Nephron (organoid): Measurements from ENCODE around the gene ADORA1.

Experiments used
- H3K27ac Mint-ChIP-seq, 3 experiments: 2 replicates each; pipeline ENCODE4 v1.8.0; 2020; ENCODE audit warnings: mixed read lengths in 3 of 3, mild to moderate bottlenecking in 2 of 3, moderate library complexity in 1 of 3
- H3K27me3 Mint-ChIP-seq: 2 replicates; pipeline ENCODE4 v1.8.0; 2021; ENCODE audit warnings: low read depth, mild to moderate bottlenecking, moderate library complexity, mixed read lengths
- H3K36me3 Mint-ChIP-seq: 2 replicates; pipeline ENCODE4 v1.8.0; 2020; ENCODE audit warnings: low read depth, mixed read lengths
- H3K4me1 Mint-ChIP-seq: 2 replicates; pipeline ENCODE4 v1.8.0; 2020; ENCODE audit warnings: mixed read lengths
- H3K4me3 Mint-ChIP-seq, 3 experiments: 2 replicates each; pipeline ENCODE4 v1.8.0; 2020; ENCODE audit warnings: mild to moderate bottlenecking in 3 of 3, mixed read lengths in 3 of 3, moderate library complexity in 2 of 3
- H3K9me3 Mint-ChIP-seq: 2 replicates; pipeline ENCODE4 v1.8.0; 2020; ENCODE audit warnings: mixed read lengths
- CTCF ChIP-seq, 3 experiments: fragments of 200-600 bp; sonication (generic); IDR thresholded peaks; one replicate each; pipeline ENCODE4 v1.5.0; 2021; ENCODE audit warnings: antibody characterized with exemption in 3 of 3; ENCODE audit not compliant: unreplicated experiment in 3 of 3

ADORA1 gene

GRCh38 chr1:203138066-203138465, 10.5 kb downstream of the ADORA1 start:
- Mint-ChIP-seq H3K9me3 (no peaks in the 10 kb centered on the region), H3K4me3 (no peak overlapping the region), H3K27ac (no peak overlapping the region), H3K27me3 (peaks cover 4% of the 10 kb centered on the region), H3K4me1 (peaks cover 18% of the 10 kb centered on the region), H3K36me3 (no peaks in the 10 kb centered on the region)
- TF ChIP-seq CTCF (IDR thresholded peaks at IDR 0.05; ENCODE audit: unreplicated experiment in 3 of 3), result no peak

- Mint-ChIP-seq H3K27me3 (peaks cover 3% of the 10 kb centered on the region), H3K27ac (no peak overlapping the region), H3K4me1 (peaks cover 25% of the 10 kb centered on the region), H3K36me3 (peaks cover 7% of the 10 kb centered on the region), H3K9me3 (no peaks in the 10 kb centered on the region), H3K4me3 (no peak overlapping the region)
- no peak for TF ChIP-seq CTCF (IDR thresholded peaks at IDR 0.05; ENCODE audit: unreplicated experiment in 3 of 3)
Measured at GRCh38 chr1:203139976-203140475, 12.5 kb downstream of the ADORA1 start.

GRCh38 chr1:203140743-203141520, 13.4 kb downstream of the ADORA1 start:
- H3K9me3 Mint-ChIP-seq, result no peaks in the 10 kb centered on the region
- peaks cover 7% of the 10 kb centered on the region for H3K36me3 Mint-ChIP-seq
- peaks cover 25% of the 10 kb centered on the region for H3K4me1 Mint-ChIP-seq
- TF ChIP-seq CTCF (IDR thresholded peaks at IDR 0.05; ENCODE audit: unreplicated experiment in 3 of 3), result no peak
- no peak overlapping the region for H3K4me3 Mint-ChIP-seq
- peaks cover 3% of the 10 kb centered on the region for H3K27me3 Mint-ChIP-seq
- no peak overlapping the region for H3K27ac Mint-ChIP-seq

GRCh38 chr1:203142124-203142523, 14.6 kb downstream of the ADORA1 start:
- no peak overlapping the region for H3K4me3 Mint-ChIP-seq
- TF ChIP-seq CTCF (IDR thresholded peaks at IDR 0.05; ENCODE audit: unreplicated experiment in 3 of 3), result no peak
- H3K9me3 Mint-ChIP-seq, result no peaks in the 10 kb centered on the region
- peaks cover 26% of the 10 kb centered on the region for H3K4me1 Mint-ChIP-seq
- H3K27me3 Mint-ChIP-seq, result peaks cover 3% of the 10 kb centered on the region
- peaks cover 7% of the 10 kb centered on the region for H3K36me3 Mint-ChIP-seq
- H3K27ac Mint-ChIP-seq, result peak overlapping the region in 1 of 3 experiments; percentile 22

- Mint-ChIP-seq H3K4me3 (no peak overlapping the region), H3K36me3 (peaks cover 7% of the 10 kb centered on the region), H3K27me3 (peaks cover 3% of the 10 kb centered on the region), H3K27ac (no peak overlapping the region), H3K4me1 (peaks cover 29% of the 10 kb centered on the region), H3K9me3 (no peaks in the 10 kb centered on the region)
- TF ChIP-seq CTCF (IDR thresholded peaks at IDR 0.05; ENCODE audit: unreplicated experiment in 3 of 3), result no peak
Measured at GRCh38 chr1:203142684-203143408, 15.3 kb downstream of the ADORA1 start.
